ENCODE data around the gene DUS4L. TPM values are rescaled to one million over a fixed set of nuclear protein-coding genes. Genes with fewer than 3 reads are reported as not detected.

The DUS4L gene
- total RNA-seq, 1 donor from 2014 or later = 19.6 TPM

- DNase-seq (ENCODE audit: low read depth) = no peak
- TF ChIP-seq CTCF (IDR thresholded peaks at IDR 0.05; ENCODE audit: insufficient read depth, low read length, poor library complexity, severe bottlenecking) = no peak
Measured at GRCh38 chr7:107538001-107538400, 25.8 kb upstream of the DUS4L start.

GRCh38 chr7:107543338-107543993 lies 20.3 kb upstream of the DUS4L start:
- Histone ChIP-seq H3K4me3 (ENCODE audit: low read depth, low read length) (no peak overlapping the region), H3K36me3 (ENCODE audit: control insufficient read depth, insufficient read depth, low read length) (peaks cover 1% of the 10 kb centered on the region), H3K27me3 (ENCODE audit: control insufficient read depth, insufficient read depth, low read length) (no peaks in the 10 kb centered on the region)
- DNase-seq (ENCODE audit: low read depth) = no peak
- no peak for TF ChIP-seq CTCF (IDR thresholded peaks at IDR 0.05; ENCODE audit: insufficient read depth, low read length, poor library complexity, severe bottlenecking)

More at GRCh38 chr7:107538001-107538400, 25.8 kb upstream of the DUS4L start:
- H3K27me3 ChIP-seq (ENCODE audit: control insufficient read depth, insufficient read depth, low read length) = no peaks in the 10 kb centered on the region
- H3K4me3 ChIP-seq (ENCODE audit: low read depth, low read length) = no peak overlapping the region
- H3K36me3 ChIP-seq (ENCODE audit: control insufficient read depth, insufficient read depth, low read length) = no peaks in the 10 kb centered on the region

GRCh38 chr7:107544848-107545591 lies 18.8 kb upstream of the DUS4L start:
- no peaks in the 10 kb centered on the region for H3K27me3 ChIP-seq (ENCODE audit: control insufficient read depth, insufficient read depth, low read length)
- no peak for TF ChIP-seq CTCF (IDR thresholded peaks at IDR 0.05; ENCODE audit: insufficient read depth, low read length, poor library complexity, severe bottlenecking)
- peaks cover 1% of the 10 kb centered on the region for H3K36me3 ChIP-seq (ENCODE audit: control insufficient read depth, insufficient read depth, low read length)
- no peak overlapping the region for H3K4me3 ChIP-seq (ENCODE audit: low read depth, low read length)
- no peak for DNase-seq (ENCODE audit: low read depth)

- H3K4me3 ChIP-seq (ENCODE audit: low read depth, low read length) = no peak overlapping the region
- no peak for TF ChIP-seq CTCF (IDR thresholded peaks at IDR 0.05; ENCODE audit: insufficient read depth, low read length, poor library complexity, severe bottlenecking)
- no peak for DNase-seq (ENCODE audit: low read depth)
- no peaks in the 10 kb centered on the region for H3K27me3 ChIP-seq (ENCODE audit: control insufficient read depth, insufficient read depth, low read length)
- no peaks in the 10 kb centered on the region for H3K36me3 ChIP-seq (ENCODE audit: control insufficient read depth, insufficient read depth, low read length)
Measured at GRCh38 chr7:107551936-107552335, 11.8 kb upstream of the DUS4L start.

GRCh38 chr7:107555893-107556292 lies 7.9 kb upstream of the DUS4L start:
- Histone ChIP-seq H3K27me3 (ENCODE audit: control insufficient read depth, insufficient read depth, low read length) (no peaks in the 10 kb centered on the region), H3K36me3 (ENCODE audit: control insufficient read depth, insufficient read depth, low read length) (no peaks in the 10 kb centered on the region), H3K4me3 (ENCODE audit: low read depth, low read length) (no peak overlapping the region)
- no peak for TF ChIP-seq CTCF (IDR thresholded peaks at IDR 0.05; ENCODE audit: insufficient read depth, low read length, poor library complexity, severe bottlenecking)
- DNase-seq (ENCODE audit: low read depth) = no peak

Data from kidney epithelial cell (primary cell).